GM13976 (cell line): Measurements from ENCODE around the gene MAP3K14.

Source experiments
- DNase-seq: peaks from one replicate; pipeline ENCODE4 v3.0.0; 2012; ENCODE audit warnings: low spot score
- CTCF ChIP-seq: IDR thresholded peaks from 2 replicates; pipeline ENCODE4 v1.5.1; 2012; ENCODE audit warnings: borderline replicate concordance, mild to moderate bottlenecking; ENCODE audit not compliant: insufficient read depth; ENCODE audit errors: extremely low read depth, missing control alignments, control extremely low read depth
- in situ Hi-C: fragments of 300-500 bp; cut with MboI; formaldehyde crosslinking; loops from one replicate; pipeline ENCODE4 v1.12.0; 2022; ENCODE audit warnings: low sequenced_read_pairs, mixed read lengths, inconsistent platforms; ENCODE audit not compliant: unreplicated experiment

MAP3K14 gene

GRCh38 chr17:45334701-45335677, 18.2 kb upstream of the MAP3K14 start:
- in situ Hi-C loops = no loop called here

DNA sequence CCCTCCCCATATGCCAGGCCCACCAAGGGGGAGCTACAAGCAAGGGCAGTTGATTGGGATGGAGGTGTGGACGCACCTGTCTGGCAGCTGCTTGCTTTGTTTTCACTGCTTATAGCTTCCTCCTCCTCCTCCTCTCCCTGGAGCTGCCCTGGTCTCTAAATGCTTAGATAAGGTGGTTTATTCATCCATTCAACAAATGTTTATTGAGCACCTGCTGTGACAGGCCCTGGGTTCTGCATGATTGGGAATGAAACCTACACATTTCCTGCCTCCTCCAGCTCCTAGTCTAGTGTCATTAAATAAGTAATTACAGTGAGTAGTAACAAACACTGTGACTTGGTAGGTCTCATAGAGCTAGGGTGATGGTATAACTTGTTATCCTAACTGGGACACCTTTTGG, 17.4 kb upstream of the MAP3K14 start:
- TF ChIP-seq CTCF = no peak
- in situ Hi-C loops = no loop called here
- no peak for DNase-seq

More at GRCh38 chr17:45334701-45335677, 18.2 kb upstream of the MAP3K14 start:
- DNase-seq = no peak
- TF ChIP-seq CTCF = no peak

DNA sequence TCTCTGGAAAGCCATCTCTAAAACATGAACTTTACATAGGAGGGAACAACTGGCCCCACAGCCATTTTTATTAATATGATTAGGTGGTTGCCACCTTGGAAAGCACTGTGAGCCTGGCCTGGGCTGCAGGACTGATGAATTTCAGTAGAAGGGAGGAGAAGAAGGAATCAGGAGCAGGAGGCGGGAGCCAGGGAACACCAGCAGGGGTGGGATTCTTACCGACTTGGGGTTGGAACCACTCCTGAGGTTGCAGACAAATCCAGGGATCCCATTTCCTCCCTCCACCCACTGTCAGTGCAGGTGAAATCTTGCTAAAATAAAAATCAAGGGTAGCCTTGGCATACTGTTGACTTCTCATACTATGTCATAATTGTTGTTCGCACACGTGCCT, 16.9 kb upstream of the MAP3K14 start:
- TF ChIP-seq CTCF = no peak
- DNase-seq = no peak
- in situ Hi-C loops = no loop called here

GRCh38 chr17:45332989-45333701, 16.3 kb upstream of the MAP3K14 start:
- no peak for TF ChIP-seq CTCF
- peak; percentile 74 for DNase-seq
- in situ Hi-C loops = no loop called here

DNA sequence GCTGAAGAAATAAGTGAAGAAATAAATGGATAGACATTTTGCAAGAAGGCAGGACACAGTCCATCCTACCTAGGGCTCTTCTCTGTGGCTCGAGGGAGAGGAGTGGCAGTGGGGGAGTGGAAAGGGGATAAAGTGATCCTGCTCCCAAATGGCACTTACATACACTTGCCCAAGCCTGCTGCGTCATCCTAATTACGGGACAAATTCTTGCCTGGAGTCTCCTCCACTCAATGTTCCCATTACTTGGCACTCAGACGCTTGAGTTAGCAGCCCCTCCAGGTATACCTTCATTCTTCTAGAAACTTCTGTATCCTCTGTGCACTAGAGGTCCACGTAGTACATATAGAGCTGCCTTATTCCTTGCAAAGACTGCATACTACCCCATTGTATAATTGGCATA, 15.7 kb upstream of the MAP3K14 start:
- DNase-seq = no peak
- no peak for TF ChIP-seq CTCF
- in situ Hi-C loops = no loop called here

DNA sequence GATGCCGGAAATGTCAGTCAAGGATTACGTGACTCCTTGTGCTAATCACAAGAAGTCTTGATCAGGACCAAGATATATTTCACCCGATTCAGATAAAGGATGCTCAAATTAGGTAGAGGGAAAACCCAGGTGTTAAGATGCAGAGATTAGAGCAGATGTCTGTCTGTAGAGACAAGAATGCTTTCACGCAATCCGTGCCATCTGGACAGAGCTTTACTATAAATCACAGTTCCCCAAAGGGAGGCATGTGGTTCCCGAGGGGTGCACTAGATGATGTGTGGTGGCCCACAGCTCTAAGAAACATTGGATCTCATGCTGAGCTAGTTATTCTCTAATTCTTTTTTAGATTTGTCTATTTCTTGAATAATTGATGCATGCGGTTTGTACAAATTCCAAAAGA, 9.8 kb upstream of the MAP3K14 start:
- no peak for TF ChIP-seq CTCF
- no peak for DNase-seq
- in situ Hi-C loops = no loop called here
